Inflammatory macrophage (primary cell): ENCODE measurements around the gene PRTFDC1.

Experiments
- DNase-seq, 2 donors: peaks; one replicate each; pipeline ENCODE4 v3.0.0-alpha.2; 2020 to 2022

Gene PRTFDC1

GRCh38 chr10:24871011-24871935 lies 81.1 kb downstream of the PRTFDC1 start:
- peak; percentile 36 to 63 for DNase-seq

DNA sequence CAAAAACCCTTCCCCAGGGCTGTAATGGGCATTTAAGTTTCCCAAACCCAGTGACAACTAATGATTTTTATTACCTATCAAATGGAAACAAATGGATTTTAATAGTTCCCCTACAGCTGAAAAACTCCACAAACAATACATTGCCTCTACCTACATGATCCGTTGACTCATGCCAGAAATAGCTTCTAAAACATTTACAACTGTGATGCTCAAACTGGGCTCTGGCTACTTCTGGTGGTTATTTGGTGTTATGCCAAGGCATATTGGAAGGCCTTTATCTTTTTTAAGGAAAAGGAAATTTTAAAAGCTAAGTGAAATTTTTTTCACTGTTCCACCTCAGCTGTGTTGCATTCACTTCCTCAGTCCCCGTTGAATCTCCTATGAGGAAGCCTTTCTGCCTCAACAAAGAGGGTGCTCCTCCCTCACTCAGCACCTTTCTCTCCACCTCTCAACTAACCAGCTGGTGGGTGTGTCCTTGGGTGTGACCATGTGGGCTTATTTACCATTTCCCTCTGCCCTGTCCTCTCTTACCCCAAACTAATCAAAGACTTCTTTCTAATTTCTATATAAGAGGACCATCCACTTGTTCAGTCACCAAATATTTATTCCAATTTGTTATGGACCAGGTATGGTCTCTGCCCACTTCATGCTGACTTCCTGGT lies 82.9 kb downstream of the PRTFDC1 start:
- no peak for DNase-seq

DNA sequence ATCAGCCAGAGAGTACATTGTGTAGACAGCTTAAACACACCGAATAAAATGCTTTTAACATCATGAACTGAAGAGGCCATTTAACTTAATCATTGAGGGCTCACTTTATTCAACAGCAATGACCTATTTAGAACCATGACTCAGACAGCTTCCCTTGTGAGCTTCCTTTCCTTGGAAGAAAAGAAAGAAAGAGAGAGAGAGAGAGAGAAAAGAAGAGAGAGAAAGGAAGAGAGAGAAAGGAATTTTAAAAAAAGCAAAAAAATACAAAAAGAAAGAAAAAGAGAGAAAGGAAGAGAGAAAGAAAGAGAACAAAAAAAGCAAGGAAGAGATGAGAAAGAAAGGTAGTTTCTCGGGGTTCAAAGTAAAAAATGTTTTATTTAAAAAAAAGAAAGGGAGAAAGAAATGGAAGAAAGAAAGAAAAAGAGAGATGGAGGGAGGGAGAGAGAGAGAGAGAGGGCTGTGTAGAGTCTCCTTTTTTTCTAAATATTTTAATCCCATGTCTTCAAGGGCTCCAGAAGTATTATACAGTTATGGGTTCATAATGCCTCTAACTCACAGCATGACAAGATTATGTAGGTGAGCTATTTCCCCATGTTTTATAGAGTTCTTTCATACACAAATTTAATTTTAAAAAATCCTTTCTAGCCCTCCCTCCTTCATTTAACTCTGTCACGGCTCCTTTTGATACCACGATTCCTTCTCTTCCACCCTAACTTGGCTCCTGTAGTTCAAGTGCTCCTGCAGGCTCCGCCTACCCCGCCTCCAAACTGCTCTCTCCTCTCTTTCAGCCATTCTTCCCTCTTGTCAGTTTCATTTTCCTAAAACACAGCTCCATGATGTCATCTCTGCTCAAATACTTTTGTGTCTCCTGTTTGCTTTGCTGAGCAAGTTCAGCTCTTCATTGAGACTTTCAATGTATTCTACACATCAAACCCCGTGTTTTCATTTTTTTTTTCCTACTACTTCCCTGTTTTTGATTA lies 85.5 kb downstream of the PRTFDC1 start:
- DNase-seq: peak; percentile 27 to 31

GRCh38 chr10:24865783-24866182 lies 86.6 kb downstream of the PRTFDC1 start:
- DNase-seq: no peak

GRCh38 chr10:24862589-24862988 lies 89.8 kb downstream of the PRTFDC1 start:
- DNase-seq: no peak

DNA sequence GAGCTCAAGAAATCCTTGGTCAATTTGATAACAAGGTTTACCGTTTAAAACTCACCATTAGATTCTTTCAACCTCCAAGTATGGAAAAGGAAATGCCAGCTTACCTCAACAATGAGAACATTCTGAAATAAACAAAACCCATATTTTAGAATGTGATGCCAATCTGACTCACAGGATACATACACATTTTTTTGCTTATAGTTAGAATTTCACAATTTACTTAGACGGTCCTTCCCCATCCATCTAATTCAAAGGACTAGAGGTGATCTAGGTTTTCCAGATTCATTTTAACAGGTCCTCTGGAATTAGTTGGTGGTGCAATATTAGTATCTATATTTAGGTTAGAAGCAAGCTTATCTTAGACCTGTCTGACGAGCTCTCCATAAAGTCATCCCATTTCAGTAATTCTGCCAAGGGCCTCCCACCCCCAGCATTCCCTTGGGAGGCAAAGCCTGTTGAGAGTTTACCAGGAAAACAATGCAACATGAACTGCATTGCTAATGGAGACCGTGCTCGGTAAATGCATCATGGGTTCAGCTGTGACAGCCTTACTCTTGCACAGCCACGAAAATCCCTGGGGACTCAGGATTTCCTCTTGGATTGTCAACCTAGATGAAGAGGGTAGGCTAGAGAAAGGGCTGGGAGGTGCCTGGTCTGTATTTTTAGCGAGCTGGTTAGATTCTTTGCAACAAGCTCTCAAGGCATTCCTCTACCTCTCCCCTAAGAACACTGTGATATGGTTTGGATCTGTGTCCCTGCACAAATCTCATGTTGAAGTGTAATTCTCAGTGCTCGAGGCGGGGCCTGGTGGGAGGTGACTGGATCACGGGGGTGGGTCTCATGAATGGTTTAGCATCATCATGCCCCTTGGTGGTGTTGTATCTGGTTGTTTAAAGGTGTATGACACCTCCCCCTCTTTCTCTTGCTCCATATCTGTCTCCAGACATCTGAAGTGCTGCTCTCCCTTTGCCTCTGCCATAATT lies 93.8 kb downstream of the PRTFDC1 start:
- no peak for DNase-seq

GRCh38 chr10:24857031-24857725 lies 95.2 kb downstream of the PRTFDC1 start:
- DNase-seq: no peak

DNA sequence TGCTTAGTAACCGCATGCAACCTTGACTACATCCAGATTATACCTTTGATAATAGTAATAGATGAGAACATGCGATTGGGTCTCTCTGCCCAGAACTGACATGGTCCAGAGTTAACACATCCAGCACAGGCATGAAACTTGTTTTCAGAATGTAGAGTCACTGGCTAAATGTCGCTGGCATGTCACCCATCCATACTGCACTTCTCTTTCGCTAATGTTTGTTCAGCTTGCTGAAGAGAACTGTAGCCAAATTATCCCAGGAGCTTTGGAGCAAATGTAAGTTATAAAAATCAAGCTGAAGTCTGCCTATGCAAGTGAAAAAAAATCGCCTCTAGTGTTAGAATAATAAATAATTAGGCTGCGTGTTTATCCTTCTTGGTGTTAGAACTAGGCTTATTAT lies 98.2 kb downstream of the PRTFDC1 start:
- DNase-seq: no peak

GRCh38 chr10:24853661-24854060 lies 98.7 kb downstream of the PRTFDC1 start:
- no peak for DNase-seq

DNA sequence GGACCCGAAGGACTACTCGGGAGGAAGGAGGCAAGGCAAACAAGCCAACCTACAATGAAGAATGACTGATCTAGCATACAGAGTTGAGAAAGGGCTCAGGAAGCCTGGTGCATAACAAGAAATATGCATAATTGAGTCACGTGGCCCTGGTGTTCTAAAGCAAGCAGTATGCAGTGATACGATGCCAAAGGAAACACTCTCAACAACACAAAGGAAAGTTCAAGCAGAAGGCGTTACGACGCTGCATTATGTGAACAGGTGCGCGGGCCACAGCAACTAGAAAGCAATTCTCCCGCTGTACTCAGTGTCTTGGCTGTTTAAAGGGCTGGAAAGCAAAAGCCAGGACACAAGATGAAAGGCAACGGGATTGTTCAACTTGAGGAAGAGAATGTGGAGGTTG lies 100.8 kb downstream of the PRTFDC1 start:
- DNase-seq: no peak

- no peak for DNase-seq
These were observed 101.6 kb downstream of the PRTFDC1 start for GRCh38 chr10:24850727-24851296.

GRCh38 chr10:24849501-24850299 lies 102.7 kb downstream of the PRTFDC1 start:
- no peak for DNase-seq

DNA sequence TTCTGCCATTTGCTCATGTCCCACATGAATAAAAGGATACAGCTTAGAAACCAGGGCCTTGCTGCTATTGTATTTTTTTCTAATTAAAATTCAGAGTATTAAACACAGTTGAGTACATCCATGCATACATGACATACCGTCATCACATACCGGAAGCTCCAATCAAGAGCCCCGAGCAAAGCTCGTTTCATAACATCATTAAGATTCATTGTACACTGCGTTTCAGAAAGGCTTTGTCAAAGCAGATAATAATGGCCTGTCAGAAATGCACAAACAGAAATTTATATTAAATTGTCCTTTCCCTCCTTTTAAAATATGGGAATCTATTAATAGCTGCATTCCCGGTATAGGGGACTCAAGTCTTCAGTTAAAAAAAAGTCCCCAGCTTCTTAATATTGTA lies 103.4 kb downstream of the PRTFDC1 start:
- no peak for DNase-seq

DNA sequence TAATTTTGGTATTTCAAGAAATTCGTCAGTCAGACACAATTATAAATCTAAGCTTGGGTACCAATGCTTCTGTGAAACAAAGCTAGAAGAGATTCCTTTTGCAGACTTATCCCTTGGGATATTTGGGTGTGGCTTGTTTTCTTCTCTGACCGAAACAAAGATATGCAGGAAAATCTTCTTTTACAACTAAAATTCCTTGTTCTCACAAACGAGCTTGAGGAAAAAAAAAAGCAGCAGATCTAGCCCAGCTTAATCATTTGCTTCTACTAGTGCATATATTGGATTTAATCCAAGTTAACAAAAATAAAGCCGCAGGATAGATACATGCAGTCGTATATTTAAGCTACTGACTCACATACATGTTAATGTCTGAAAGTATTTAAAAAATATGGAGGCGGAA lies 104.2 kb downstream of the PRTFDC1 start:
- DNase-seq: no peak

DNA sequence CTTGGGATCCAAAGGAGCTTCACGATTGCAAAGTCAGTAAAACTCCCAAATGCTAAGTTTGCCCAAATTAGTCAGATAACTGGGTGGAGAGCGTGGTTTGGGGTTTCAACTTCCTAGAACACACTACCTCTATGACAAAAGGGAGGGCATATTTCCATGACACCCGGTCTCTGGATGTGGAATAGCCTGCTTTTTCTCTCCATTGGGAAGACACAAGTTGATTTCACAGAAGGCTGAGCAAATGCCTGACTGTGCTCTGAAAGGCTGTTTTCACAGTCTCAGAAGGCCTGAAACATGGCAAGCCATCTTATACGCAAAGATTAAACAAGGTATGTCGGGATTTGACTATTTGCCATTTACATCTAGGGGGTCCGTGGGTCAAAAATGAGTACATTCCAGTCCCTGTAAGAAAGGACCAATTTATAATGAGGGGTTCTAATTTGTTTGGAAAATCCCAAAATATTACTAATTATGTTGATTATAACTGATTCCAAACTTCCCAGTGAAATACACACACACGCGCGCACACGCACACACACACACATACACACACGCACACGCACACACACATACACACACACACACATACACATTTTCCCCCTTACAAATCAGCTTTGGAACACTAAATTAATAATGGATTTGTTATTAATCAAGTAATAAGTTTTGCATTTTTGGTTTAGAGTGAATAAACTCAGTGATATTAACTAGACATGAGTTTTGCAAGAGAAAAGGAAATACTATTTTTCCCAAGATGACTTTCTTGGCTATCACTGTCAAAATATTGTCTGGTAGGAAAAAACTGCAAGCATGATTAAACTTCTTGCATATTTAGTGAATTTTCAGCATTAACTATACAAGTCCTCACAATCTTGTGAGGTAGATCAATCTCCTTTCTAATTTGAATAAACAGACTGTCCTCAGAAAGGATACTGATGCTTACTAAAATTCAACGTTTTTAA lies 105.0 kb downstream of the PRTFDC1 start:
- no peak for DNase-seq

DNA sequence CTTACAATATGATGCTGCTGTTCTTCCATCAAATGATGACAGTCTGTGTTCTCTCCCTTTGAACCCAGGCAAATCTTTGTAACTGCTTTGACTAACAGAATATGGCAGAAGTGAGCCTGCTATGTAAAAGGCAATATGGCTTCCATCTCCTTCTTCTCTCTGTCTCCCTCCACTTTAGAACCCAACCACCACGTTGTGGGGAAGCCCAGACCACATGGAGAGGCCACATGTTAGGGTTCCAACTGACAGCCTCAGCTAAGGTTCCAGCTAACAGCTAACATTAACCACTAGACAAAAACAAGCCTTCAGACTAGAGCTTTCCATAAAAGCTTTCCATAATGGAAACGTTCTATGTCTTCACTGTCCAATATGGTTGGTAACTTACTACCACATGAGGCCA lies 107.7 kb downstream of the PRTFDC1 start:
- DNase-seq: no peak

DNA sequence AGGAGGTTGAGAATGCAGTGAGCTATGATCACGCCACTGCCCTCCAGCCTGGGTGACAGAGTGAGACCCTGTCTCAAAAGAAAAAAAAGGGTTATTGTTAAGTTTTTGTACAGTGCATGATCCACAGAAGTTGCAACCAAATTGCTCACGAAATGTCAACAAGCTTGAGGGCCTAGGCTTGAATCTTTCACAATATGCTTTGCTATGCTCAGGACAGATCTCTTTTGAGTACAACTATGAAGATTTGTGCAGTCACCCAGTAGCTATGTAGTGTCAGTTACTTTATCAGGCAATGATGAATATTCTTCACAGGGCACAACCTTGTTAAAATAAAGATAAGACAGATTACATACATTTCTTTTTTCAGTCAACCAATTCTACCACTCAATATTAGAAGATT lies 109.2 kb downstream of the PRTFDC1 start:
- DNase-seq: no peak

- DNase-seq: no peak
These were observed 109.5 kb downstream of the PRTFDC1 start for GRCh38 chr10:24842856-24843255.
